IMR-90 (cell line): ENCODE results near the gene KCNN4. TPM values are rescaled to one million over a fixed set of nuclear protein-coding genes. Genes with fewer than 3 reads are reported as not detected.

Source experiments
- ATAC-seq: fragments of 200-7000 bp; cut with Tn5 transposase; 2 replicates; pipeline ENCODE4 v1.9.1; 2020; ENCODE audit warnings: low read depth, mild to moderate bottlenecking, moderate library complexity
- BruUV-seq: library from RNA; stranded (reverse); fragments of 400-500 nt; replicated peaks from 2 replicates; lab custom pipeline; 2021; lab: Mats Ljungman, UMichigan
- CTCF ChIA-PET: fragments of 300-600 bp; formaldehyde crosslinking; extraction: SDS; loops from one replicate; lab custom pipeline; 2021; ENCODE audit warnings: antibody characterized with exemption; lab: Yijun Ruan, JAX
- POLR2A ChIA-PET: fragments of 300-600 bp; sonication (Branson Sonifier 250); formaldehyde crosslinking; loops from one replicate; lab custom pipeline; 2022; ENCODE audit warnings: antibody characterized with exemption; ENCODE audit not compliant: unreplicated experiment; lab: Charles Lee
- DNase-seq: peaks from one replicate; pipeline ENCODE4 v3.0.0; 2013
- H2AFZ ChIP-seq: replicated peaks from 2 replicates; pipeline ENCODE3; 2013; ENCODE audit warnings: low read length, mild to moderate bottlenecking; ENCODE audit not compliant: poor library complexity
- H2AK5ac ChIP-seq: 2 replicates; pipeline ENCODE4 v1.6.1; 2013; ENCODE audit warnings: low read depth, low read length, inconsistent platforms
- H2AK9ac ChIP-seq: replicated peaks from 2 replicates; pipeline ENCODE3; 2013; ENCODE audit warnings: mild to moderate bottlenecking, low read depth, low read length, moderate library complexity; ENCODE audit not compliant: poor library complexity
- H2BK120ac ChIP-seq: 2 replicates; pipeline ENCODE4 v1.6.1; 2013; ENCODE audit warnings: low read depth, low read length, inconsistent platforms
- H2BK15ac ChIP-seq: 3 replicates; pipeline ENCODE4 v1.6.1; 2013; ENCODE audit warnings: low read depth, low read length, inconsistent platforms
- H2BK20ac ChIP-seq: 2 replicates; pipeline ENCODE4 v1.6.1; 2013; ENCODE audit warnings: low read depth, mild to moderate bottlenecking, inconsistent platforms, low read length, moderate library complexity
- H2BK5ac ChIP-seq: 2 replicates; pipeline ENCODE4 v1.6.1; 2013; ENCODE audit warnings: mild to moderate bottlenecking, low read depth, low read length, inconsistent platforms; ENCODE audit not compliant: poor library complexity, severe bottlenecking
- H3K14ac ChIP-seq: replicated peaks from 2 replicates; pipeline ENCODE4 v1.6.1; 2013; ENCODE audit warnings: low read depth, low read length, inconsistent platforms
- H3K18ac ChIP-seq: 2 replicates; pipeline ENCODE4 v1.6.1; 2013; ENCODE audit warnings: low read depth, low read length, control low read depth
- H3K23ac ChIP-seq: 2 replicates; pipeline ENCODE4 v1.6.1; 2013; ENCODE audit warnings: low read depth, low read length, inconsistent platforms
- H3K27ac ChIP-seq: 2 replicates; pipeline ENCODE4 v1.5.1; 2013; ENCODE audit warnings: mild to moderate bottlenecking, control low read depth, low read length; ENCODE audit not compliant: insufficient read depth
- H3K27me3 ChIP-seq: 2 replicates; pipeline ENCODE4 v1.6.1; 2013; ENCODE audit warnings: low read length; ENCODE audit not compliant: control insufficient read depth, insufficient read depth
- H3K36me3 ChIP-seq: 2 replicates; pipeline ENCODE4 v1.6.1; 2013; ENCODE audit warnings: low read length, mixed read lengths; ENCODE audit not compliant: control insufficient read depth, insufficient read depth
- H3K4ac ChIP-seq: 2 replicates; pipeline ENCODE4 v1.6.1; 2013; ENCODE audit warnings: low read depth, low read length, inconsistent platforms
- H3K4me1 ChIP-seq: 2 replicates; pipeline ENCODE4 v1.6.1; 2013; ENCODE audit warnings: low read length, mixed read lengths; ENCODE audit not compliant: control insufficient read depth, insufficient read depth
- H3K4me2 ChIP-seq: 2 replicates; pipeline ENCODE4 v1.6.1; 2013; ENCODE audit warnings: low read depth, mild to moderate bottlenecking, control low read depth, low read length, moderate library complexity
- H3K4me3 ChIP-seq: 2 replicates; pipeline ENCODE4 v1.5.1; 2013; ENCODE audit warnings: low read depth, mild to moderate bottlenecking, control low read depth, low read length, moderate library complexity; ENCODE audit not compliant: insufficient read depth
- H3K56ac ChIP-seq: 2 replicates; pipeline ENCODE4 v1.6.1; 2013; ENCODE audit warnings: low read length, inconsistent platforms; ENCODE audit not compliant: insufficient read depth; ENCODE audit errors: extremely low read depth
- H3K79me1 ChIP-seq, 2 experiments: 2 replicates each; pipeline ENCODE4 v1.6.1; 2013; ENCODE audit warnings: low read length in 2 of 2, inconsistent platforms in 1 of 2, low read depth in 1 of 2
- H3K9ac ChIP-seq: 2 replicates; pipeline ENCODE4 v1.6.1; 2013; ENCODE audit warnings: low read depth, low read length, control low read depth
- H3K9me1 ChIP-seq: 2 replicates; pipeline ENCODE4 v1.6.1; 2013; ENCODE audit warnings: low read length, inconsistent platforms; ENCODE audit not compliant: insufficient read depth
- H3K9me3 ChIP-seq: 2 replicates; pipeline ENCODE4 v1.6.1; 2013; ENCODE audit warnings: low read length; ENCODE audit not compliant: control insufficient read depth, insufficient read depth
- H4K20me1 ChIP-seq: 2 replicates; pipeline ENCODE4 v1.6.1; 2013; ENCODE audit warnings: low read length, inconsistent platforms; ENCODE audit not compliant: insufficient read depth
- H4K5ac ChIP-seq: 2 replicates; pipeline ENCODE4 v1.6.1; 2013; ENCODE audit warnings: mild to moderate bottlenecking, low read depth, low read length, control low read depth
- H4K8ac ChIP-seq, 2 experiments: 2 replicates each; pipeline ENCODE4 v1.6.1; 2013; ENCODE audit warnings: low read depth in 2 of 2, low read length in 2 of 2, control low read depth in 1 of 2, inconsistent platforms in 1 of 2
- H4K91ac ChIP-seq: 2 replicates; pipeline ENCODE4 v1.6.1; 2013; ENCODE audit warnings: low read depth, low read length, inconsistent platforms; ENCODE audit not compliant: insufficient read depth
- BHLHE40 ChIP-seq: fragments of 150-350 bp; IDR thresholded peaks from 2 replicates; pipeline ENCODE4 v1.6.1; 2016; ENCODE audit warnings: mild to moderate bottlenecking, low read depth, low read length
- CEBPB ChIP-seq: IDR thresholded peaks from 2 replicates; pipeline ENCODE4 v1.6.1; 2012; ENCODE audit warnings: low read depth, low read length, improper control_type of control experiment
- CHD1 ChIP-seq: IDR thresholded peaks from 2 replicates; pipeline ENCODE4 v1.6.1; 2012; ENCODE audit warnings: low read depth, low read length, improper control_type of control experiment
- MAZ ChIP-seq: IDR thresholded peaks from 2 replicates; pipeline ENCODE4 v1.6.1; 2012; ENCODE audit warnings: low read depth, mild to moderate bottlenecking, low read length, improper control_type of control experiment, moderate library complexity, borderline replicate concordance
- RAD21 ChIP-seq: IDR thresholded peaks from 2 replicates; pipeline ENCODE4 v1.6.1; 2012; ENCODE audit warnings: low read length, improper control_type of control experiment
- SMC3 ChIP-seq: fragments of 150-350 bp; IDR thresholded peaks from 2 replicates; pipeline ENCODE4 v1.6.1; 2016; ENCODE audit warnings: low read depth, mild to moderate bottlenecking, antibody characterized with exemption, low read length, moderate library complexity
- WGBS, 2 experiments: methylation state at CpG; one replicate each; pipeline versions ENCODE4 v1.1.5 to v1.1.7; 2013; ENCODE audit warnings: missing lambda C conversion rate in 2 of 2; ENCODE audit not compliant: insufficient read length in 1 of 2; ENCODE audit errors: extremely low coverage in 2 of 2; 5-methylcytosine and 5-hydroxymethylcytosine counted together
- dilution Hi-C: fragments of 300-500 bp; cut with HindIII; formaldehyde crosslinking; loops from one replicate; pipeline ENCODE4 v1.14.3; 2018; ENCODE audit warnings: low sequenced_read_pairs; ENCODE audit not compliant: unreplicated experiment
- in situ Hi-C: fragments of 300-500 bp; cut with MboI; formaldehyde crosslinking; loops from 3 replicates; pipeline ENCODE4 v1.14.3; 2019; ENCODE audit warnings: low sequenced_read_pairs, inconsistent platforms, mixed read lengths
- intact Hi-C: fragments of 100-400 bp; cut with micrococcal nuclease; formaldehyde crosslinking; loops from 2 replicates; pipeline ENCODE4 v1.10.0; 2022
- polyA plus RNA-seq, 3 experiments: library from polyadenylated mRNA; depleted of rRNA; stranded (reverse); fragments of >200 nt; gene quantifications; 2 replicates each; pipeline ENCODE4 v1.2.3, GENCODE V29; 2012; ENCODE audit warnings: low replicate concordance in 1 of 3
- total RNA-seq: library from RNA; depleted of rRNA; stranded (reverse); fragments of >200 nt; gene quantifications from 2 replicates; pipeline ENCODE4 v1.2.3, GENCODE V29; 2012; rRNA removed

The KCNN4 gene
- total and polyA plus RNA-seq, 2 of the 4 experiments (the other 2 are of a cell fraction), result 0.54 to 0.99 TPM

- H4K20me1 ChIP-seq, result no peaks in the 10 kb centered on the region
- dilution Hi-C loops, result no loop called here
- H3K18ac ChIP-seq, result no peak overlapping the region
These were observed 62.0 kb downstream of the KCNN4 start for GRCh38 chr19:43718627-43719377.

More at GRCh38 chr19:43718627-43719377, 62.0 kb downstream of the KCNN4 start:
- H2BK20ac ChIP-seq, result no peak overlapping the region
- intact Hi-C loops (no loop called here), in situ Hi-C loops (no loop called here)
- H2AFZ ChIP-seq, result no peak overlapping the region
- CTCF ChIA-PET, result no interaction called here
- POLR2A ChIA-PET, result no interaction called here
- H3K9me1 ChIP-seq, result no peaks in the 10 kb centered on the region
- no peaks in the 10 kb centered on the region for H3K79me1 ChIP-seq
- H3K27me3 ChIP-seq, result no peaks in the 10 kb centered on the region
- no TSS peak for BruUV-seq
- no peak overlapping the region for H3K4me2 ChIP-seq
- no peaks in the 10 kb centered on the region for H3K36me3 ChIP-seq
- no peak overlapping the region for H3K14ac ChIP-seq
- no peak overlapping the region for H2AK5ac ChIP-seq
- whole genome bisulfite sequencing, 2 experiments, result 89% methylated on average over 33 of the region's 60 CpGs; no CpG with 5 or more reads in 1 of the 2 experiments
- H2BK120ac ChIP-seq, result no peak overlapping the region
- no peaks in the 10 kb centered on the region for H3K9me3 ChIP-seq
- DNase-seq (no peak), ATAC-seq (no peak)
- H3K9ac ChIP-seq, result no peak overlapping the region
- H2AK9ac ChIP-seq, result no peak overlapping the region
- no peak overlapping the region for H3K56ac ChIP-seq
- H2BK15ac ChIP-seq, result no peak overlapping the region
- no peak overlapping the region for H4K5ac ChIP-seq
- no peak overlapping the region for H4K91ac ChIP-seq
- H4K8ac ChIP-seq, result no peak overlapping the region
- no peak overlapping the region for H3K4me3 ChIP-seq
- no peak overlapping the region for H2BK5ac ChIP-seq
- H3K23ac ChIP-seq, result no peak overlapping the region
- TF ChIP-seq SMC3, result no peak
- no peak for TF ChIP-seq MAZ
- TF ChIP-seq CHD1, result no peak
- no peak for TF ChIP-seq CEBPB
- no peak for TF ChIP-seq BHLHE40
- TF ChIP-seq RAD21, result no peak
- H3K4me1 ChIP-seq, result no peaks in the 10 kb centered on the region
- no peak overlapping the region for H3K4ac ChIP-seq
- H3K27ac ChIP-seq, result no peak overlapping the region

Other genes starting within 250 kb of the KCNN4 start
- gene ZNF575, start 247.8 kb downstream of the KCNN4 start, total RNA-seq, result not detected in 2 replicates
- 0.77 and 0.87 TPM in 2 replicates for gene ZNF575, start 247.8 kb downstream of the KCNN4 start, polyA plus RNA-seq (2012; rRNA removed)
- 12.2 and 12.5 TPM in 2 replicates for gene XRCC1, start 205.4 kb downstream of the KCNN4 start, total RNA-seq
- 21.3 and 25.9 TPM in 2 replicates for gene XRCC1, start 205.4 kb downstream of the KCNN4 start, polyA plus RNA-seq (2012; rRNA removed)
- 0.54 and 0.83 TPM in 2 replicates for gene PINLYP, start 205.2 kb downstream of the KCNN4 start, total RNA-seq
- 1.0 and 1.4 TPM in 2 replicates for gene PINLYP, start 205.2 kb downstream of the KCNN4 start, polyA plus RNA-seq (2012; rRNA removed)
- 9.0 and 10.8 TPM in 2 replicates for gene IRGQ, start 184.8 kb downstream of the KCNN4 start, total RNA-seq
- gene IRGQ, start 184.8 kb downstream of the KCNN4 start, polyA plus RNA-seq (2012; rRNA removed), result 6.8 and 9.9 TPM in 2 replicates
- gene ZNF576, start 184.4 kb downstream of the KCNN4 start, total RNA-seq, result 8.6 and 13.8 TPM in 2 replicates
- 19.5 and 24.9 TPM in 2 replicates for gene ZNF576, start 184.4 kb downstream of the KCNN4 start, polyA plus RNA-seq (2012; rRNA removed)
- not detected in 2 replicates for gene SRRM5, start 168.9 kb downstream of the KCNN4 start, total RNA-seq
- 0.10 TPM in 2 replicates for gene SRRM5, start 168.9 kb downstream of the KCNN4 start, polyA plus RNA-seq (2012; rRNA removed)
- 9.9 and 10.3 TPM in 2 replicates for gene ZNF428, start 161.3 kb downstream of the KCNN4 start, total RNA-seq
- gene ZNF428, start 161.3 kb downstream of the KCNN4 start, polyA plus RNA-seq (2012; rRNA removed), result 32.3 and 45.4 TPM in 2 replicates
- gene CADM4, start 141.1 kb downstream of the KCNN4 start, total RNA-seq, result 1.7 and 2.0 TPM in 2 replicates
- gene CADM4, start 141.1 kb downstream of the KCNN4 start, polyA plus RNA-seq (2012; rRNA removed), result 4.0 and 4.9 TPM in 2 replicates
- 112 and 115 TPM in 2 replicates for gene PLAUR, start 110.8 kb downstream of the KCNN4 start, total RNA-seq
- 263 and 328 TPM in 2 replicates for gene PLAUR, start 110.8 kb downstream of the KCNN4 start, polyA plus RNA-seq (2012; rRNA removed)
- not detected in 2 replicates for gene IRGC, start 64.9 kb downstream of the KCNN4 start, total RNA-seq
- not detected in 2 replicates for gene IRGC, start 64.9 kb downstream of the KCNN4 start, polyA plus RNA-seq (2012; rRNA removed)
- gene SMG9, start 26.0 kb downstream of the KCNN4 start, total RNA-seq, result 4.8 and 5.8 TPM in 2 replicates
- 21.4 and 24.3 TPM in 2 replicates for gene SMG9, start 26.0 kb downstream of the KCNN4 start, polyA plus RNA-seq (2012; rRNA removed)
- under 0.01 and 0.36 TPM in 2 replicates for gene LYPD5, start 21.5 kb upstream of the KCNN4 start, total RNA-seq
- 0.27 and 0.31 TPM in 2 replicates for gene LYPD5, start 21.5 kb upstream of the KCNN4 start, polyA plus RNA-seq (2012; rRNA removed)
- gene ZNF283, start 46.3 kb upstream of the KCNN4 start, total RNA-seq, result 5.0 and 10.3 TPM in 2 replicates
- gene ZNF283, start 46.3 kb upstream of the KCNN4 start, polyA plus RNA-seq (2012; rRNA removed), result 1.2 and 2.1 TPM in 2 replicates
- 1.1 and 2.2 TPM in 2 replicates for gene ZNF404, start 103.0 kb upstream of the KCNN4 start, total RNA-seq
- 2.9 and 3.2 TPM in 2 replicates for gene ZNF404, start 103.0 kb upstream of the KCNN4 start, polyA plus RNA-seq (2012; rRNA removed)
- gene ZNF45, start 154.3 kb upstream of the KCNN4 start, total RNA-seq, result 15.0 and 18.1 TPM in 2 replicates
- 7.6 and 7.8 TPM in 2 replicates for gene ZNF45, start 154.3 kb upstream of the KCNN4 start, polyA plus RNA-seq (2012; rRNA removed)
- 10.3 and 10.6 TPM in 2 replicates for gene ZNF221, start 170.3 kb upstream of the KCNN4 start, total RNA-seq
- 0.93 and 1.0 TPM in 2 replicates for gene ZNF221, start 170.3 kb upstream of the KCNN4 start, polyA plus RNA-seq (2012; rRNA removed)
- gene ZNF155, start 203.2 kb upstream of the KCNN4 start, total RNA-seq, result 9.0 and 10.8 TPM in 2 replicates
- gene ZNF155, start 203.2 kb upstream of the KCNN4 start, polyA plus RNA-seq (2012; rRNA removed), result 2.5 and 3.5 TPM in 2 replicates
- gene ZNF230, start 222.0 kb upstream of the KCNN4 start, total RNA-seq, result 3.4 and 5.0 TPM in 2 replicates
- gene ZNF230, start 222.0 kb upstream of the KCNN4 start, polyA plus RNA-seq (2012; rRNA removed), result 1.4 and 1.5 TPM in 2 replicates
- 7.0 and 8.6 TPM in 2 replicates for gene ZNF222, start 244.4 kb upstream of the KCNN4 start, total RNA-seq
- 2.8 and 3.2 TPM in 2 replicates for gene ZNF222, start 244.4 kb upstream of the KCNN4 start, polyA plus RNA-seq (2012; rRNA removed)